ENCODE data around the gene RNF44.

- TF ChIP-seq CTCF (IDR thresholded peaks at IDR 0.05) (no peak), EP300 (IDR thresholded peaks at IDR 0.05) (no peak), POLR2A (IDR thresholded peaks at IDR 0.05) (no peak)
Measured at GRCh38 chr5:176525677-176526076, 11.5 kb downstream of the RNF44 start.

Measured in sigmoid colon (tissue), 4 donors.